HG02870 (cell line): ENCODE data around the gene PHF13.
"Not testable (repeated sequence)": the region's sequence is repeated elsewhere in the genome, so short reads cannot be mapped to it uniquely, and the experiment has no call there.

Experiments
- ATAC-seq: cut with Tn5 transposase; IDR thresholded peaks from one replicate; pipeline ENCODE4 v1.9.1; 2021; ENCODE audit warnings: mild to moderate bottlenecking, moderate library complexity; ENCODE audit not compliant: unreplicated experiment

PHF13 gene

GRCh38 chr1:6586404-6586816, 27.1 kb upstream of the PHF13 start:
- ATAC-seq: no peak

GRCh38 chr1:6587261-6588005, 26.1 kb upstream of the PHF13 start:
- no peak for ATAC-seq

- ATAC-seq: no peak
Observed at GRCh38 chr1:6588128-6588892, 25.2 kb upstream of the PHF13 start.

- no peak for ATAC-seq
Observed at GRCh38 chr1:6588893-6589520, 24.5 kb upstream of the PHF13 start.

GRCh38 chr1:6590046-6590445, 23.5 kb upstream of the PHF13 start:
- ATAC-seq: no peak

- no peak for ATAC-seq
Observed at GRCh38 chr1:6591222-6591621, 22.3 kb upstream of the PHF13 start.

- ATAC-seq: no peak
Observed at GRCh38 chr1:6591644-6592043, 21.9 kb upstream of the PHF13 start.

GRCh38 chr1:6592441-6592840, 21.1 kb upstream of the PHF13 start:
- ATAC-seq: no peak

- no peak for ATAC-seq
Observed at GRCh38 chr1:6592865-6593593, 20.5 kb upstream of the PHF13 start.

- no peak for ATAC-seq
Observed at GRCh38 chr1:6593810-6594209, 19.7 kb upstream of the PHF13 start.

- no peak for ATAC-seq
Observed at GRCh38 chr1:6594977-6595740, 18.4 kb upstream of the PHF13 start.

GRCh38 chr1:6596351-6596750, 17.2 kb upstream of the PHF13 start:
- no peak for ATAC-seq

GRCh38 chr1:6596886-6597776, 16.4 kb upstream of the PHF13 start:
- no peak for ATAC-seq

- ATAC-seq: no peak
Observed at GRCh38 chr1:6597777-6598131, 15.8 kb upstream of the PHF13 start.

- no peak for ATAC-seq
Observed at GRCh38 chr1:6599141-6599975, 14.2 kb upstream of the PHF13 start.

- not testable (repeated sequence) for ATAC-seq
Observed at GRCh38 chr1:6599991-6600390, 13.5 kb upstream of the PHF13 start.

- ATAC-seq: no peak
Observed at GRCh38 chr1:6600410-6601048, 13.0 kb upstream of the PHF13 start.
